Natural killer cell (primary cell): Measurements from ENCODE around the gene TUBA4A. TPM values are rescaled to one million over a fixed set of nuclear protein-coding genes. Genes with fewer than 3 reads are reported as not detected.
A peak's percentile ranks its signal among the peaks of the same experiment; 100 is the strongest.

ENCODE experiments used
- ATAC-seq, 3 donors: fragments of 150-1000 bp in 2 of 3; fragments of 200-7000 bp in 1 of 3; cut with Tn5 transposase; 1 replicate in 1 of 3; 2 replicates in 2 of 3; pipeline ENCODE4 v1.10.0; 2021; ENCODE audit warnings: mild to moderate bottlenecking in 2 of 3, moderate library complexity in 2 of 3
- DNase-seq, 2 donors: peaks; one replicate each; pipeline versions ENCODE4 v3.0.0 to v3.0.0-alpha.2; 2013 to 2021; ENCODE audit warnings: mixed read lengths in 1 of 2
- H3K27ac ChIP-seq: one replicate; pipeline ENCODE4 v1.5.1; 2013; ENCODE audit warnings: mild to moderate bottlenecking, low read length
- H3K27me3 ChIP-seq: one replicate; pipeline ENCODE4 v1.6.1; 2013; ENCODE audit warnings: low read length; ENCODE audit not compliant: control insufficient read depth, insufficient read depth
- H3K36me3 ChIP-seq: one replicate; pipeline ENCODE4 v1.6.1; 2013; ENCODE audit warnings: low read length; ENCODE audit not compliant: control insufficient read depth, insufficient read depth
- H3K4me1 ChIP-seq: one replicate; pipeline ENCODE4 v1.6.1; 2013; ENCODE audit warnings: low read length; ENCODE audit not compliant: control insufficient read depth, insufficient read depth
- H3K4me3 ChIP-seq: one replicate; pipeline ENCODE4 v1.5.1; 2013; ENCODE audit warnings: low read length
- H3K9me3 ChIP-seq: one replicate; pipeline ENCODE4 v1.6.1; 2013; ENCODE audit warnings: low read length; ENCODE audit not compliant: control insufficient read depth, insufficient read depth
- H3K27ac Mint-ChIP-seq, 2 donors: one replicate each; pipeline ENCODE4 v1.8.0; 2022; ENCODE audit warnings: mild to moderate bottlenecking in 2 of 2, mixed read lengths in 2 of 2, moderate library complexity in 1 of 2
- H3K27me3 Mint-ChIP-seq, 2 donors: one replicate each; pipeline ENCODE4 v1.8.0; 2022; ENCODE audit warnings: low read depth in 2 of 2, mixed read lengths in 2 of 2
- H3K36me3 Mint-ChIP-seq: one replicate; pipeline ENCODE4 v1.8.0; 2022; ENCODE audit warnings: mixed read lengths
- H3K4me1 Mint-ChIP-seq, 2 donors: one replicate each; pipeline ENCODE4 v1.8.0; 2022; ENCODE audit warnings: mixed read lengths in 2 of 2
- H3K4me3 Mint-ChIP-seq: one replicate; pipeline ENCODE4 v1.8.0; 2022; ENCODE audit warnings: mild to moderate bottlenecking, moderate library complexity, mixed read lengths
- H3K9me3 Mint-ChIP-seq, 2 donors: one replicate each; pipeline ENCODE4 v1.8.0; 2022; ENCODE audit warnings: mixed read lengths in 2 of 2
- WGBS: methylation state at CpG from one replicate; pipeline ENCODE4 v1.1.7; 2013; ENCODE audit warnings: missing lambda C conversion rate; ENCODE audit not compliant: insufficient coverage; 5-methylcytosine and 5-hydroxymethylcytosine counted together
- intact Hi-C: fragments of 100-400 bp; cut with micrococcal nuclease; formaldehyde crosslinking; loops from one replicate; pipeline ENCODE4 v1.14.2; 2022
- total RNA-seq, 4 donors: library from RNA; stranded (reverse); fragments of 120-200 nt in 1 of 4; gene quantifications; one replicate each; pipeline versions ENCODE4 v1.2.3 to v1.2.4, GENCODE V29; 2013 to 2022
- TF ChIP-seq, protein P1 (sequence below): fragments of 200-600 bp; IDR thresholded peaks from one replicate; pipeline ENCODE4 v1.8.0; 2022; ENCODE audit warnings: antibody characterized with exemption

Gene TUBA4A
- total RNA-seq, 3 donors from 2014 or later (not counting 1 experiment from before 2014, with no cell fraction given) = 145 to 188 (median 146) TPM

- peak in 1 of 2 donors; percentile 15 for DNase-seq
- Mint-ChIP-seq H3K27ac (no peak overlapping the region), H3K9me3 (no peaks in the 10 kb centered on the region), H3K4me1 (peaks cover 2 to 7% of the 10 kb centered on the region in 2 donors), H3K36me3 (no peaks in the 10 kb centered on the region), H3K4me3 (no peak overlapping the region), H3K27me3 (peaks cover 16 to 19% of the 10 kb centered on the region in 2 donors)
- intact Hi-C loops = no loop called here
- no peak for ATAC-seq
- Histone ChIP-seq H3K27me3 (peaks cover 12% of the 10 kb centered on the region), H3K4me1 (peaks cover 12% of the 10 kb centered on the region), H3K27ac (no peak overlapping the region), H3K36me3 (no peaks in the 10 kb centered on the region), H3K9me3 (no peaks in the 10 kb centered on the region), H3K4me3 (no peak overlapping the region)
- TF ChIP-seq, protein P1, sequence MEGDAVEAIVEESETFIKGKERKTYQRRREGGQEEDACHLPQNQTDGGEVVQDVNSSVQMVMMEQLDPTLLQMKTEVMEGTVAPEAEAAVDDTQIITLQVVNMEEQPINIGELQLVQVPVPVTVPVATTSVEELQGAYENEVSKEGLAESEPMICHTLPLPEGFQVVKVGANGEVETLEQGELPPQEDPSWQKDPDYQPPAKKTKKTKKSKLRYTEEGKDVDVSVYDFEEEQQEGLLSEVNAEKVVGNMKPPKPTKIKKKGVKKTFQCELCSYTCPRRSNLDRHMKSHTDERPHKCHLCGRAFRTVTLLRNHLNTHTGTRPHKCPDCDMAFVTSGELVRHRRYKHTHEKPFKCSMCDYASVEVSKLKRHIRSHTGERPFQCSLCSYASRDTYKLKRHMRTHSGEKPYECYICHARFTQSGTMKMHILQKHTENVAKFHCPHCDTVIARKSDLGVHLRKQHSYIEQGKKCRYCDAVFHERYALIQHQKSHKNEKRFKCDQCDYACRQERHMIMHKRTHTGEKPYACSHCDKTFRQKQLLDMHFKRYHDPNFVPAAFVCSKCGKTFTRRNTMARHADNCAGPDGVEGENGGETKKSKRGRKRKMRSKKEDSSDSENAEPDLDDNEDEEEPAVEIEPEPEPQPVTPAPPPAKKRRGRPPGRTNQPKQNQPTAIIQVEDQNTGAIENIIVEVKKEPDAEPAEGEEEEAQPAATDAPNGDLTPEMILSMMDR = no peak
- 82% methylated on average over 6 of the region's 6 CpGs for WGBS
These were observed 45.6 kb upstream of the TUBA4A start for GRCh38 chr2:219299372-219299760.

GRCh38 chr2:219298759-219299371, 45.1 kb upstream of the TUBA4A start:
- DNase-seq (peak; percentile 89 to 92), ATAC-seq (peak; percentile 68 to 79 (median 73))
- H3K27ac Mint-ChIP-seq = no peak overlapping the region
- 27% methylated on average over 15 of the region's 15 CpGs for WGBS
- Histone ChIP-seq H3K27ac (no peak overlapping the region), H3K9me3 (no peaks in the 10 kb centered on the region), H3K27me3 (peaks cover 12% of the 10 kb centered on the region), H3K4me3 (no peak overlapping the region), H3K4me1 (peaks cover 14% of the 10 kb centered on the region), H3K36me3 (no peaks in the 10 kb centered on the region)
- no peaks in the 10 kb centered on the region for H3K9me3 Mint-ChIP-seq
- H3K36me3 Mint-ChIP-seq = no peaks in the 10 kb centered on the region
- H3K4me1 Mint-ChIP-seq = peaks cover 6 to 12% of the 10 kb centered on the region in 2 donors
- TF ChIP-seq, protein P1 = peak; percentile 96
- H3K4me3 Mint-ChIP-seq = no peak overlapping the region
- H3K27me3 Mint-ChIP-seq = peaks cover 16 to 19% of the 10 kb centered on the region in 2 donors
- intact Hi-C loops = loop anchor here (1.0 kb wide), 2 partner anchors 139 to 241 kb away; partner anchors contain the start of gene NHEJ1

DNA sequence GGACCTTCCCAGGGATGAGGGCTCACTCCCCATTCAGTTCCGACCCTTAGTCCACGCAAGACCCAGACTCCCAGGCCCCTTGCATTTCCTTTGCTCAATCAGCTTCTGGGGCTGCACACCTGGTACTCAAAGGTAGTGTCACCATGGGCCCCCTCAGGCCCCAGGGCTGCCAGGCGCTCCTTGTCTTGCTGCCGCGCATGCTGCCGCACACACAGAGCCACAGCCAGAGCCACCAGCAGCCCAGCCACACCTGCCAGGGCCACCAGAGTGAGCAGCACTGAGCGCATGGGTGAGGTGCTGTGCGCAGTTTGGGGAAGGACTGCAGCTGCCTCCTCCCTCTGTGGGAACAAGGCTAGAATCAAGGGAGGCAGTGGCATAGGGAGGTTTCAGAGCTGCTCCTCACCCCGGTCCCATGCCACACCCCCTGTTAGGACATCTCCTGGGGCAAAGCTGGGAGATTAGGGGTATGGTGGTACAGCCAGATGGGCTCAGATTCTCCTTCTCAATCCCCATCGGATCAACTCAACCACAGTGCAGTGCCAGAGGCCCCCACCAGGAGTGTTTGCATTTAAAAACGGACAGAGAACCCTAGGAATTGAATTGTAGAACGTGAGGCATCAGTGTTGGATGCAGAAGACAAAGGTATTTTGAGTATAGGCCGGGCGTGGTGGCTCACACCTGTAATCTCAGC, 44.2 kb upstream of the TUBA4A start:
- H3K36me3 ChIP-seq = no peaks in the 10 kb centered on the region
- peak overlapping the region in 1 of 2 donors; percentile 13 for H3K27ac Mint-ChIP-seq
- WGBS = 87% methylated on average over 14 of the region's 14 CpGs
- intact Hi-C loops = loop anchor here (1.0 kb wide), 2 partner anchors 138 to 240 kb away; partner anchors contain the start of gene NHEJ1
- H3K4me1 ChIP-seq = peaks cover 14% of the 10 kb centered on the region
- no peak for ATAC-seq
- H3K9me3 ChIP-seq = no peaks in the 10 kb centered on the region
- peak in 1 of 2 donors; percentile 14 for DNase-seq
- no peaks in the 10 kb centered on the region for H3K9me3 Mint-ChIP-seq
- no peaks in the 10 kb centered on the region for H3K36me3 Mint-ChIP-seq
- H3K4me3 ChIP-seq = no peak overlapping the region
- H3K27me3 ChIP-seq = peaks cover 10% of the 10 kb centered on the region
- TF ChIP-seq, protein P1 = no peak
- peaks cover 6 to 17% of the 10 kb centered on the region in 2 donors for H3K4me1 Mint-ChIP-seq
- H3K27ac ChIP-seq = no peak overlapping the region
- peaks cover 12 to 16% of the 10 kb centered on the region in 2 donors for H3K27me3 Mint-ChIP-seq
- H3K4me3 Mint-ChIP-seq = no peak overlapping the region
